NCI-H748 treated with DMSO at 0.1 percent for 48 hours (cell line): ENCODE data around the gene ARHGEF2.
A peak's percentile ranks its signal among the peaks of the same experiment; 100 is the strongest.
"Not testable (repeated sequence)": the region's sequence is repeated elsewhere in the genome, so short reads cannot be mapped to it uniquely, and the experiment has no call there.

ENCODE experiments used
- DNase-seq: peaks from one replicate; lab custom pipeline; 2025; lab: John Stamatoyannopoulos, UW

The ARHGEF2 gene

DNA sequence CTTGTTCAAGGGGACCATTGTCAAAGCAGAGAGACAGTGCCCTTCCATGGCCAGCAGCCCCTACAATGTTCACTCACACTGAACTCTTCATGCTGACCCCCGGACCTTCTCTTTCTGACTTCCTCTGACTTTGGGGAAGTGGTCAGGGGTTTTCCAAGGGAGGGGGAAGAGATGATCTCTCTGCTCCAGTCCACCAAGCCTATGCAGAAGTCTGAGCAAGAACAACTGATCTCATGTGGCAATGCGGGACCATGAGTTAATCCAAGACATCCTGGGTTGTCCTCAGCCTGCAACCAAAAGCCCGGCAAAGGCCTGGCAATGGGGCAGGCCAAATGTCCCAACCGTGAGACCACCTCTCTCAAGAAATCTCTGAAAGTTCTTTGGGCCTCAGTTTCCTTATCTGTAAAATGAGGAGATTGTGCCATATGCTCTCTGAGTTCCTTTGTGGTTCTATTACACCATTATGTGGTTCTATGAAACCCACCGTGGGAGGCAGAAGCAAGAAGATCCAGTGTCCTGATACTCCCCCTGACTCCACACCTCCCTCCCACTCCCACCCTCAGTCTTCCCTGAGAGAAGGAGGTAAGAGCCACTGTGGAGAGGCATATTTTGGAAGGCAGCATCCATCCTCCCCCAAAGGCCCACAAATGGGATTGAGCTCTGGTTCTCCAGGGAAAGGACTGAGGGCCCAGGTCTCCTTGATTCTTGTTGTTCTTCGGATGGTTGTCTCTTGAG is 11.8 kb upstream of the ARHGEF2 start:
- DNase-seq = no peak

GRCh38 chr1:155989242-155990004 is 11.1 kb upstream of the ARHGEF2 start:
- DNase-seq = no peak

DNA sequence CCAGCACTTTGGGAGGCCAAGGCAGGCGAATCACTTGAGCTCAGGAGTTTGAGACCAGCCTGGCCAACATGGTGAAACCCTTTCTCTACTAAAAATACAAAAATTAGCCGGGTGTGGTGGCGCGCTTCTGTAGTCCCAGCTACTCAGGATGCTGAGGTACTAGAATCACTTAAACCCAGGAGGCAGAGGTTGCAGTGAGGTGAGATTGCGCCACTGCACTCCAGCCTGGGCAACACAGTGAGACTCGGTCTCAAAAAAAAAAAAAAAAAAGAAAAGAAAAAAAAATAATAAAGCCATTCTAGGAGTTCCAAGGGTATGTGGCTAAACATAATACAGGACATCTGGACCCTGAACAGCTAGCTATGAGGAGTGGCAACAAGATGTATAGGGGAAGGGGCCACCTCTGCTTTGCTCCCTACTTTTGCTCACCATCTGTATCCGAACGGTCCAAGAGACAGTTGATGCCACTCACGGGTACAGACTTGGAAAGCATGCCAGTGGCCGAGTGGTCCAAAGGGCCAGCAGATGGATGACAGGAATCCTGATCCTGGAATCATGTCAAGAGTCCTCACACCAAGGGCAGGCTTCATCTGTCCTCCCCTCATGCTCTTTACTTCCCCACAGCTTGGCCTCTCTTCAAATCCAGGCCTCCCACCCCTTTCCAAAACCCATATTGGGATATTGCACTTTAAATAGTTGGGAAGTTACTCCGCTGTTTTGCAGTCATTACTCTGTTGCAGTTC is 6.7 kb upstream of the ARHGEF2 start:
- not testable (repeated sequence) for DNase-seq

- no peak for DNase-seq
These were observed 6.0 kb upstream of the ARHGEF2 start for GRCh38 chr1:155984341-155984740.

GRCh38 chr1:155983191-155984024 is 5.1 kb upstream of the ARHGEF2 start:
- DNase-seq = no peak

DNA sequence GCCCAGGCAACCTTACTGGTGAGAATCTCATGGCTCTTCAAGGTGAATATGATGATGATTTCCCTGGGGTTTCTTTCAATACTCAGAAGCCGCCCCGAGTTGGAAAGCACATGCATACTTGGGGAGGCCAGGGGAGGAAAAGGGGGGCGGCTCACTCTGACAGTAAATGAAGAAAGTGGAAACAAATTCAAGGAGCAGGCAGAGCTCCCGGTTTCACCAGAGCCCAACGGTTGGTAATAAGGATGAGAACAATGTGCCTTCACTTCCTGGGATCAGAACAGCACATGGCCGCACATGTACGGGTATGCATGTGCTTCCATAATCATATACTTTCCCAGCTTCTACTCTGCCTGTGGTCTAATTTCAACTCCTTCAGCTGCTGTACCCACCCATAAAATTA is 3.8 kb upstream of the ARHGEF2 start:
- DNase-seq = no peak

- no peak for DNase-seq
These were observed 3.1 kb upstream of the ARHGEF2 start for GRCh38 chr1:155981266-155982088.

DNA sequence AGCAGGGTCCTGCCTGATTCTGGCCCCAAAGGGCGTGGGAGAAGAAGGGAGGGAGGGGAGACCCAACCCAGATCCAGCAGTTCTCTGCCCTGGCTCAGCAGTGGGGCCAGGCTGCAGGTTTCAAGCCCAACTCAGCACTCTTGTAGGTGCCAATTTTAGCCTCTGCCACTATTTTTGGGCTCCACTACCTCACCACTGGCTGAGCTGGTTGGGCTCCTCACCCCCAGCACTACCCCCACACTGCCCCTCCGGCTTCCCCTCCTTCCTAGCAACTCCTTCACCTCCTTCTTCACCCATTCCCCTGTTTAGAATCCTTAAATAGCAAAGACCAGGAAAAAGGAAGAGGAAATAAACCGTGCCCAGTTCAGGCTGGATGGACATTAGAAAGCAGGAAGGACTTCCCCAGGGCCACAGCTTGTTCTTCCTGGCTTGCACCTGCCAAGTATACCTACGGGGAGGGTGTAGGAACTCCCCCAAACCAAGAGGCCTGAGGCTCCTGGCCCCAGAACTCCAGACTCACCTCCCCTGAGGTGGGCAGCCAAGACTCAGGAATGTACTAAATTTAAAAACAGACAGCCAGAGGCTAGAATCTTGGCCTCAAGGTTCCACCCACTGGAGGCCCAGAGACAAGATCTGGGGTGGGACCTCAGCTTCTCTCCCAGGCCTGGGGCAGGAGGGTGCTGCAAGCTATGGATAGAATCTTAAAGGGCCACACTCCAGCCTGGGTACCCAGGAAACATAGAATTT is 1.4 kb upstream of the ARHGEF2 start:
- DNase-seq = no peak

- DNase-seq = no peak
These were observed 654 bp upstream of the ARHGEF2 start for GRCh38 chr1:155978973-155979429.

DNA sequence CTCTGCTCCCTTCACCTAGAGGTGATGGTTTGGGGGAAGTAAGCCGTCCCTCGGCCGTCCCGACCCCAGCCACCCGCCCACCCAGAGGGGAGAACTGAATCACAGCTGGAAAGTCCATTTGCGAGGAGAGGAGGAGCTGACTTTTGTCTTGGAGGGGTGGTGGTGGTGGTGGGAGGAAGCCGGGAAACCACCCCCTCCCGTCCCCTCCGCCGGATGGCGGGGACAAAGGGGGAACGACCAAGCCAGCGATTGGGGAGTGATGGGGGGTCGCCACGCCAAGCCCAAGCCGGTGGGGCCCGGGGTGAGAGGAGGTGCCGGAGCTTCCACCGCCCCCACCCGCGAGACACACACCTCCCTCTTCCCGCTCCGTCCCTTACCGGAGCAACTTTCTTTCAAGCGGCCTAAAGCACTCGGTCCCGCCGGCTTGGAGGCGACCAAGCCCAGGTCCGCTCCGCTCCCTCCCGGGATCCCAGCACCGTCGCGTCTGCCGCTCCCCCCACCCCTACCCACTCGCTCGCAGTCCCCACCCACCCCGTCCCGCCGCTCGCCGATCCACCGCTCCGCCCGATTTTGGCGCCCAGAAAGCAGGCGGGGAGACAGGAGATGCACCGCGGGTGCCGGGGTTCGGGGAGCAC is 540 bp downstream of the ARHGEF2 start:
- DNase-seq = no peak

DNA sequence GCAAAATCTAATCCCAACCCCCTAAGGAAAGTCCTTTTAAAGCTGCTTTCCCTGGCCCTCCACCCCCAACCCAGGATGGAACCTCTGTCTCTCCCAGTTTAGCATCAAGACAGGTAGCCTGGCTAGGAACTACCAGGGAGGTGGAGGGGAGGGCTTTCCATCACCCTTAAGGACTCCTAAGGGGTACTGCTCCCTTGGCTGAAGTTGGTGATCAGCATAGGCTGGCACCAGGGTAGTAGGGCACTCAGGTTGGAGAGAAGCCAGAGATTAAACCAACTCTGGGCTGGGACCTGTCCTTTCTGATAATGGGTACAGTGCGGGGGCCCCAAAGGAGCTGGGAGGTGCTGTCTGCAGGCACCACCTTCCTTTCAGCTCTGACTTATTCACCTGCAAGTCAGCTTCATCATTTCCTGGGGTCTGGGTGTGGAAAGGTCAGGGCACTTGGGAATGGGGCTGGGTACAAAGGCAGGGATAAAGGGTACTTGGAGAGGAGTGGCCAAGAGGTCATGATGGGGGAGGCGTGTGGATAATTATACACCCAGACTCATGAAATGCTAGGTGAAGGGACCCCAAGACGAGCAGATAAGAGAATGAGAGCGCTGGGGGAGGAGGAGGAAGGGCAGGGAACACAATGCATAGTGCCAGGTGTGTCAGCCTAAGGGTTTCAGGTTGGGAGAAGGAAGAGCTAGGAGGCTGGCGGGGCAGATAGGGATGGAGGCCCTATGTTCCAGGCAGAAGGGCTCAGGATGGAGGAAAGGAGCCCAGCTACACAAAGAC is 1.2 kb downstream of the ARHGEF2 start:
- DNase-seq = no peak

DNA sequence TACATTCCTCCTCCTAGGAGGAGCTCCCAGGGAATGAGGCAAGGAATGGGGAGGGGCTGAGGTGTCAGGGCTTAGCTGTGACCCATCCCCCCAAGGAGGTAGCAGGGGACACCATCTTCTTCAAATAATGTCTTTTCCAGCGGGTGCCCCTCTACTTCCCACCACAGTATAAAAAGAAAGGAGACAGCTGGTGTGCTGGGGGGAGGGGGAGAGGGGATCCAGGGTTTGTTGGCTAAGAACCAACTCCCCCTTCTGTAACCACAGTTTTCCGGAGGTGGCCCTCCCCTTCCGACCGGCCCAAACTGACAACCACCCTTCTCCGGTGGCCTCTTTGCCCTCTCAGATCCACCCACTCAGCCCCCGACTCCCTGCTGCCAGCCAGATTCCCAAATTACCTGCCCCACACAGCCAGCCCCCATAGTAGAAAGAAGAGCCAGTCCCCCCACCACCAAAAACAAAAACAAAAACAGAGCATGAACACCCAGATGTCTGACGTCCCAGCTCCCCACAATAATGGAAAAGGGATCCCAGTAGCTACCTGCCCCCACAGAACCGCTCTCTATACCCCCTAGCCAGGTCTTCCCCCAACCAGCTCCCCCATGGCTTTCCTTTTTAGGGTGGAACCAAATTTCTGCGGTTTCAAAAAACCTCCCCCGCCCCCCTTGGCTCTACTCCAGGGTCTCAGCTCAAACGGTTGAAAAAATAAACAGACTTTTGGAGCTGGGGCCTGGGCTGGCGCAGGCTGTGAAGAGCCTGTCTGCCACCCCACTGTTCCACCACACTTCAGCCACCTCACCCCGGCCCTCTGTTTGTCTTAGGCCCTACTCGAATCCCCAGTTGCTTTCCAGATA is 2.1 kb downstream of the ARHGEF2 start:
- peak; percentile 43 for DNase-seq

DNA sequence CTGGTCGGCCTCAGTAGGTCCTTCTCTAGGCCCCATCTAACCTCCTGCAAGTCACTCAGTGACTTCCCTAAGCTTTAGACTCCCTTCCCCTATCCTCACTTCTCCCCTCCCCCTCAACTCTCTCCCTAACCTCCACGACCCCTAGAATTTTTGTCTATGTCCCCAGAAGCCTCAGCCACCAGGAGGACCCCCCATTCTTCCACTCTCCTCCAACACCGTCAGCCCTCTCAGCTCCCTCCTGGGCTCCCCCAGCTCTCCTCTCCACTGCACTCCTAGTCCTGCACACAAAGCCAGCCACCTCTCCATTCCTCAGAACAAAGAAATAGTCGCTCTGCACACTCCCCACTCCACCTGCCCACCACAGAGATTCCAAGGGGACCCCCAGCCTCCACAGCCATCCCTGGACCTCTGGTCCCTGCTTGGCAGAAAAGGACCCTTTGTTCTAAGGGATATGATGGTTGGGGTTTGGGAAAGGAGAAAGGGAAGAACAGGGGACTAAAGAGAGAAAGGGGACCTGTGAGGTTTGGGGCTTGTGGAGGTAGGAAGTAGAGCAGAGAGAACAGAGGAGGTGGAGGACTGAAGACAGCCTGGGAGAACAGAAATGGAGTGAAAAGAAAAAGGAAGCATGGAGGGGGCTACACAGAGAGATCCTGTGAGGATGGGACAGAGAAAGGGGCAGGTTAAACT is 2.8 kb downstream of the ARHGEF2 start:
- no peak for DNase-seq

DNA sequence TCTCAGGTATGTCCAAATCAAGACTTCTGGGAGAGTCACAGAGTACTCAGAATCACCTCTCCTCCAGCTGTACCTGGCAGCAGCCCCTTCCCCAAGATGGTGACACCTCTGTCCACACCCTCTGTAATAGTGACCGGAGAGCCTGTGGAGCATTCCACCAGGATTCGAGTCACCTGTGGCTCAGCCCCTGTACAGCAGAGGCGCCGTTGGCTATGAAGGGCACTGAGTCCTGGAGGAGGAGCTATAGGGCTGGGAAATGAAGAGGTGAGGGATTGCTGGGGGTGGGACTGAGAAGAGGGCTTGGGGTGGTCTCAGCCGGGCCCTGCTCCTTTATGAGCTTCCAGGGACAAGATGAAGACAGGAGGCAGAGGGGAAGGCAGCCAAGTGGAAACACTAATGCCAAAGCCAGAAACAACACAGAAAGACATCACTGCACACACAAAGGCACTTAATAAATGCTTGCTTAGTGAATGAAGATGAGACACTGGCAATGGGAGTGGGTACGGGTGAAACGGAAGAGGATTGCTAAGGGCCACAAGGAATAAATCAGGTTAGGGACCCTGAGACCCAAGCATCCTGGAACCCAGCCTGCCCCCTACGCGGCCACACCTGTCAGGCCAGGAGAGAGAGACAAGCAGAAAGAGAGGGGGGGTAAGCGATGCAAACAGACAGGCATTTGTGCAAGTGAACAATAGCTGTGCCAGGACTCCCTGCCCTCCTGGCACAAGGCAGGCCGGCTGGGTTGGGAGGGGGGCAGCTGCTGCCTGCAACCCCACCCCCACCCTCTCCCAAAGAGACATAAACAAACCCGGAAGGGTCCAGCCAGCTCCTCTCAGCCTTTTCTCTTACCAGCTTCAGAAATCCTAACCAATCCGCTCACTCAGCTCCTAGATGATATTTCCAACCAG is 3.9 kb downstream of the ARHGEF2 start:
- DNase-seq = no peak

DNA sequence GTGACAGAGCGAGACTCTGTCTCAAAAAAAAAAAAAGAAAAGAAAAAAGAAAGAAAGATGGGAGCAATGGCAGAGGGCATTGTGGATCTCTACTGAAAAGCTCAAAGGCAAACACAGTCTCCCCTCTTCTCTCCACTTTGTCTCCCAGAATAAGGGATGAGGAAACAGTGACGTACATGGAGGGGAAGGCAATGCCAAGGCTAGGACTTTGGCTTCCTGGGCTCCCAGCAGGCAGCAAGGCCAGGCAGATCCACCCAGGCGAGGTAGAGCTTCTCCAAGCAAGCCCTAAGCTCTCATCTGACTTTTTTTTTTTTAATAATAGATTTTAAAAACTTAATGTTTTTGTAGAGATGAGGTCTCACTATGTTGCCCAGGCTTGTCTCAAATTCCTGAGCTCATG is 4.6 kb downstream of the ARHGEF2 start:
- DNase-seq = no peak
